Endothelial cell of umbilical vein (primary cell): ENCODE data around the gene DUS1L. TPM values are rescaled to one million over a fixed set of nuclear protein-coding genes. Genes with fewer than 3 reads are reported as not detected.

Experiments
- BruUV-seq: library from RNA; stranded (reverse); fragments of 400-500 nt; replicated peaks from 2 replicates; lab custom pipeline; 2021; lab: Mats Ljungman, UMichigan
- CTCF ChIA-PET: fragments of 300-600, 350-600 bp; sonication (Branson Sonifier 250); formaldehyde crosslinking; loops from one replicate; lab custom pipeline; 2021; ENCODE audit warnings: antibody characterized with exemption, inconsistent platforms; lab: Charles Lee
- POLR2A ChIA-PET: fragments of 300-600, 350-600 bp; sonication (Branson Sonifier 250); formaldehyde crosslinking; loops from one replicate; lab custom pipeline; 2021; ENCODE audit warnings: antibody characterized with exemption, inconsistent platforms; lab: Charles Lee
- DNase-seq: peaks from one replicate; pipeline ENCODE4 v3.0.0-alpha.2; 2011; ENCODE audit warnings: low read depth, low spot score
- FAIRE-seq: peaks from 2 replicates; lab custom pipeline; 2011; peaks lifted over from hg19 to GRCh38; lab: Jason Lieb, UNC
- H2AFZ ChIP-seq: 2 replicates; pipeline ENCODE4 v1.6.0; 2012; ENCODE audit warnings: low read depth, low read length, control low read depth, inconsistent platforms
- H3K27ac ChIP-seq: 2 replicates; pipeline ENCODE4 v1.5.1; 2011; ENCODE audit warnings: low read depth, mild to moderate bottlenecking, control low read depth, low read length, moderate library complexity; ENCODE audit not compliant: insufficient read depth
- H3K27me3 ChIP-seq, 2 experiments: 2 replicates each; pipeline versions ENCODE4 v1.6.0 to v1.6.1; 2011; ENCODE audit warnings: low read length in 2 of 2, mixed read lengths in 1 of 2; ENCODE audit not compliant: control insufficient read depth in 2 of 2, insufficient read depth in 2 of 2
- H3K36me3 ChIP-seq, 2 experiments: 2 replicates in 1 of 2; 3 replicates in 1 of 2; pipeline ENCODE4 v1.5.1; 2011; ENCODE audit warnings: low read length in 2 of 2, mild to moderate bottlenecking in 1 of 2, moderate library complexity in 1 of 2; ENCODE audit not compliant: control insufficient read depth in 2 of 2, insufficient read depth in 2 of 2; ENCODE audit errors: extremely low read depth in 1 of 2
- H3K4me1 ChIP-seq: 3 replicates; pipeline ENCODE4 v1.5.1; 2011; ENCODE audit warnings: mild to moderate bottlenecking, low read length; ENCODE audit not compliant: control insufficient read depth, insufficient read depth; ENCODE audit errors: extremely low read depth
- H3K4me2 ChIP-seq: 2 replicates; pipeline ENCODE4 v1.6.1; 2011; ENCODE audit warnings: low read length, control low read depth, mixed read lengths; ENCODE audit not compliant: insufficient read depth
- H3K4me3 ChIP-seq, 3 experiments: fragments of 200-600 bp in 1 of 3; sonication (generic), shearing (Covaris generic) in 1 of 3; replicated peaks in 1 of 3; 2 replicates each; pipeline ENCODE4 v1.5.1; 2011 to 2016; ENCODE audit warnings: control low read depth in 3 of 3, low read length in 3 of 3, mild to moderate bottlenecking in 2 of 3, inconsistent platforms in 1 of 3, low read depth in 1 of 3, moderate library complexity in 1 of 3; ENCODE audit not compliant: insufficient read depth in 1 of 3
- H3K79me2 ChIP-seq: 2 replicates; pipeline ENCODE4 v1.6.0; 2012; ENCODE audit warnings: low read length, inconsistent platforms; ENCODE audit not compliant: control insufficient read depth, insufficient read depth
- H3K9ac ChIP-seq: replicated peaks from 2 replicates; pipeline ENCODE3; 2011; ENCODE audit warnings: low read length, control low read depth; ENCODE audit not compliant: insufficient read depth; ENCODE audit errors: extremely low read depth
- H3K9me1 ChIP-seq: replicated peaks from 3 replicates; pipeline ENCODE4 v1.6.0; 2011; ENCODE audit warnings: mild to moderate bottlenecking, low read length; ENCODE audit not compliant: control insufficient read depth, insufficient read depth; ENCODE audit errors: extremely low read depth
- H3K9me3 ChIP-seq: replicated peaks from 2 replicates; pipeline ENCODE4 v1.5.1; 2012; ENCODE audit warnings: low read length, inconsistent platforms; ENCODE audit not compliant: control insufficient read depth, insufficient read depth
- H4K20me1 ChIP-seq: replicated peaks from 2 replicates; pipeline ENCODE3; 2011; ENCODE audit warnings: mild to moderate bottlenecking, low read length; ENCODE audit not compliant: control insufficient read depth, insufficient read depth; ENCODE audit errors: extremely low read depth
- CTCF ChIP-seq, 2 donors: IDR thresholded peaks; 1 replicate in 1 of 2; 2 replicates in 1 of 2; pipeline ENCODE4 v1.5.1; 2011; ENCODE audit warnings: low read length in 2 of 2, mild to moderate bottlenecking in 2 of 2, moderate library complexity in 2 of 2, control low read depth in 1 of 2, inconsistent platforms in 1 of 2, low read depth in 1 of 2; ENCODE audit not compliant: insufficient read depth in 1 of 2; ENCODE audit errors: extremely low read depth in 1 of 2
- EZH2 ChIP-seq: IDR thresholded peaks from 2 replicates; pipeline ENCODE4 v1.6.1; 2012; ENCODE audit warnings: borderline replicate concordance, low read depth, mild to moderate bottlenecking, moderate library complexity, low read length, inconsistent platforms; ENCODE audit not compliant: severe bottlenecking
- FOS ChIP-seq: IDR thresholded peaks from 2 replicates; pipeline ENCODE4 v1.6.1; 2011; ENCODE audit warnings: mild to moderate bottlenecking, low read length, moderate library complexity, borderline replicate concordance; ENCODE audit not compliant: insufficient read depth
- GATA2 ChIP-seq: IDR thresholded peaks from 2 replicates; pipeline ENCODE4 v1.7.0; 2011; ENCODE audit warnings: low read depth, mild to moderate bottlenecking, moderate library complexity, mixed read lengths, low read length; ENCODE audit not compliant: insufficient read length, insufficient read depth
- JUN ChIP-seq: IDR thresholded peaks from 2 replicates; pipeline ENCODE4 v1.6.1; 2011; ENCODE audit warnings: borderline replicate concordance, low read depth; ENCODE audit not compliant: insufficient read length, insufficient read depth
- MAX ChIP-seq: IDR thresholded peaks from 2 replicates; pipeline ENCODE4 v1.6.1; 2011; ENCODE audit not compliant: insufficient read depth, insufficient read length
- MYC ChIP-seq: IDR thresholded peaks from one replicate; pipeline ENCODE4 v1.6.1; 2011; ENCODE audit warnings: mild to moderate bottlenecking, low read depth, low read length
- POLR2A ChIP-seq: IDR thresholded peaks from 2 replicates; pipeline ENCODE4 v1.6.1; 2012; ENCODE audit warnings: low read depth, mild to moderate bottlenecking, control low read depth, low read length
- POLR2AphosphoS5 ChIP-seq: IDR thresholded peaks from 2 replicates; pipeline ENCODE4 v1.6.1; 2012; ENCODE audit warnings: low read depth, mild to moderate bottlenecking, control low read depth, low read length, moderate library complexity; ENCODE audit not compliant: insufficient read depth
- dilution Hi-C: fragments of 300-500 bp; cut with MboI; formaldehyde crosslinking; loops from one replicate; pipeline ENCODE4 v1.15.0; 2019; ENCODE audit warnings: low sequenced_read_pairs; ENCODE audit not compliant: extremely low pct_ligation_motif_present
- intact Hi-C: fragments of 100-400 bp; cut with micrococcal nuclease; formaldehyde crosslinking; loops from one replicate; pipeline ENCODE4 v1.10.0; 2022
- polyA plus RNA-seq, 4 experiments: library from polyadenylated mRNA; depleted of rRNA in 3 of 4; stranded (reverse) in 3 of 4; unstranded in 1 of 4; fragments of >200 nt; gene quantifications; 2 replicates each; pipeline versions ENCODE4 v1.2.1 to v1.2.3, GENCODE V29; 2011 to 2012; ENCODE audit warnings: missing spikeins in 1 of 4
- total RNA-seq: library from RNA; stranded (reverse); gene quantifications from 2 replicates; pipeline ENCODE4 v1.2.3, GENCODE V29; 2021

DUS1L gene
- total and polyA plus RNA-seq, 2 donors (not counting 3 experiments of a cell fraction or from before 2014, with no cell fraction given), result 60.1 to 92.9 TPM

GRCh38 chr17:82016875-82017459 is 48.6 kb downstream of the DUS1L start:
- DNase-seq (no peak), FAIRE-seq (no peak)
- Histone ChIP-seq H3K4me2 (no peak overlapping the region), H3K79me2 (peaks cover under 1% of the 10 kb centered on the region), H3K27me3 (no peaks in the 10 kb centered on the region), H3K9me1 (no peaks in the 10 kb centered on the region), H3K36me3 (no peaks in the 10 kb centered on the region), H3K9ac (no peak overlapping the region), H4K20me1 (no peaks in the 10 kb centered on the region), H2AFZ (no peak overlapping the region), H3K4me3 (no peak overlapping the region), H3K27ac (no peak overlapping the region), H3K4me1 (peaks cover 5% of the 10 kb centered on the region), H3K9me3 (no peaks in the 10 kb centered on the region)
- ChIA-PET POLR2A (no interaction called here), CTCF (interaction anchor here (2.6 to 9.1 kb wide), 2 partner anchors 13 to 57 kb away, joined by 8 to 345 read pairs; partner anchors contain the start of gene NOTUM)
- intact Hi-C loops, result no loop called here
- TF ChIP-seq GATA2, result no peak
- TF ChIP-seq FOS, result no peak
- no peak for TF ChIP-seq JUN
- TF ChIP-seq EZH2, result no peak
- TF ChIP-seq MAX, result no peak
- no peak for TF ChIP-seq POLR2A
- no peak for TF ChIP-seq POLR2AphosphoS5
- TF ChIP-seq CTCF (IDR thresholded peaks at IDR 0.05; ENCODE audit: extremely low read depth in 1 of 2, insufficient read depth in 1 of 2, low read depth in 1 of 2, low read length in 2 of 2), result no peak
- no peak for TF ChIP-seq MYC
- BruUV-seq, result no TSS peak
- dilution Hi-C loops, result no loop called here
